HG03571 (cell line): ENCODE data around the gene OSCP1.

Experiments
- ATAC-seq: cut with Tn5 transposase; IDR thresholded peaks from one replicate; pipeline ENCODE4 v1.9.1; 2021; ENCODE audit not compliant: unreplicated experiment

Gene OSCP1

GRCh38 chr1:36475910-36476604 lies 25.8 kb upstream of the OSCP1 start:
- no peak for ATAC-seq

GRCh38 chr1:36475341-36475740 lies 25.1 kb upstream of the OSCP1 start:
- ATAC-seq = no peak

- ATAC-seq = no peak
Measured at GRCh38 chr1:36472656-36473055, 22.4 kb upstream of the OSCP1 start.

GRCh38 chr1:36471830-36472641 lies 21.8 kb upstream of the OSCP1 start:
- no peak for ATAC-seq

GRCh38 chr1:36469163-36469562 lies 18.9 kb upstream of the OSCP1 start:
- ATAC-seq = no peak

GRCh38 chr1:36467700-36468455 lies 17.6 kb upstream of the OSCP1 start:
- ATAC-seq = no peak

GRCh38 chr1:36467027-36467410 lies 16.8 kb upstream of the OSCP1 start:
- no peak for ATAC-seq

GRCh38 chr1:36466370-36467026 lies 16.2 kb upstream of the OSCP1 start:
- ATAC-seq = no peak

GRCh38 chr1:36465731-36466369 lies 15.6 kb upstream of the OSCP1 start:
- no peak for ATAC-seq

- peak; percentile 39 for ATAC-seq
Measured at GRCh38 chr1:36464605-36465393, 14.5 kb upstream of the OSCP1 start.

GRCh38 chr1:36463803-36464604 lies 13.8 kb upstream of the OSCP1 start, which contains the start of gene MRPS15:
Gene MRPS15, minus strand, starts transcription at chr1:36464384. Its CDS starts 109 bp downstream, at chr1:36464275.
- peak; percentile 89 for ATAC-seq

GRCh38 chr1:36463463-36463802 lies 13.2 kb upstream of the OSCP1 start:
- ATAC-seq = no peak

GRCh38 chr1:36458910-36459309 lies 8.7 kb upstream of the OSCP1 start:
- ATAC-seq = no peak

- ATAC-seq = no peak
Measured at GRCh38 chr1:36457691-36458090, 7.4 kb upstream of the OSCP1 start.

GRCh38 chr1:36456391-36456928 lies 6.2 kb upstream of the OSCP1 start:
- no peak for ATAC-seq

GRCh38 chr1:36455386-36455785 lies 5.1 kb upstream of the OSCP1 start:
- no peak for ATAC-seq

GRCh38 chr1:36453600-36454388 lies 3.5 kb upstream of the OSCP1 start:
- no peak for ATAC-seq

GRCh38 chr1:36453051-36453450 lies 2.8 kb upstream of the OSCP1 start:
- no peak for ATAC-seq
